ENCODE data around the gene SOX9.
"Not testable (repeated sequence)": the region's sequence is repeated elsewhere in the genome, so short reads cannot be mapped to it uniquely, and the experiment has no call there.

Gene SOX9

GRCh38 chr17:72111336-72111923 lies 9.4 kb upstream of the SOX9 start:
- no peak for DNase-seq

GRCh38 chr17:72111926-72112325 lies 8.9 kb upstream of the SOX9 start:
- DNase-seq, result not testable (repeated sequence)

GRCh38 chr17:72113751-72114150 lies 7.1 kb upstream of the SOX9 start:
- DNase-seq, result no peak

GRCh38 chr17:72115781-72116525 lies 4.9 kb upstream of the SOX9 start:
- no peak for DNase-seq

- DNase-seq, result no peak
These were observed 3.9 kb upstream of the SOX9 start for GRCh38 chr17:72116661-72117521.

GRCh38 chr17:72117535-72118334 lies 3.1 kb upstream of the SOX9 start:
- no peak for DNase-seq

- peak; percentile 47 for DNase-seq
These were observed 2.3 kb upstream of the SOX9 start for GRCh38 chr17:72118335-72119076.

- no peak for DNase-seq
These were observed 1.5 kb upstream of the SOX9 start for GRCh38 chr17:72119077-72119872.

- DNase-seq, result no peak
These were observed 763 bp upstream of the SOX9 start for GRCh38 chr17:72119873-72120641.

- DNase-seq, result no peak
These were observed 567 bp downstream of the SOX9 start for GRCh38 chr17:72121164-72122009.

- no peak for DNase-seq
These were observed 1.4 kb downstream of the SOX9 start for GRCh38 chr17:72122010-72122764.

GRCh38 chr17:72122765-72123529 lies 2.1 kb downstream of the SOX9 start:
- DNase-seq, result no peak

GRCh38 chr17:72123530-72124437 lies 3.0 kb downstream of the SOX9 start:
- no peak for DNase-seq

GRCh38 chr17:72124438-72124775 lies 3.6 kb downstream of the SOX9 start:
- DNase-seq, result no peak

- DNase-seq, result no peak
These were observed 4.4 kb downstream of the SOX9 start for GRCh38 chr17:72125226-72125651.

GRCh38 chr17:72125742-72126141 lies 4.9 kb downstream of the SOX9 start:
- DNase-seq, result no peak

Measured in NCI-H2107 (cell line).